Smooth muscle cell (in vitro differentiated cells): ENCODE results near the gene KY. TPM values are rescaled to one million over a fixed set of nuclear protein-coding genes. Genes with fewer than 3 reads are reported as not detected.

Experiments
- DNase-seq: peaks from one replicate; lab custom pipeline; 2025; ENCODE audit not compliant: unreplicated experiment; lab: John Stamatoyannopoulos, UW
- H2AFZ ChIP-seq: fragments of 200-600 bp; sonication (generic); 2 replicates; pipeline ENCODE4 v1.6.0; 2016; ENCODE audit warnings: antibody characterized with exemption, low read depth, mild to moderate bottlenecking
- H3F3A ChIP-seq: fragments of 200-600 bp; sonication (generic); 2 replicates; pipeline ENCODE4 v1.6.0; 2017; ENCODE audit warnings: antibody characterized with exemption, low read depth
- H3K27ac ChIP-seq: fragments of 200-600 bp; sonication (generic); 2 replicates; pipeline ENCODE4 v1.5.1; 2016; ENCODE audit warnings: low read depth, mild to moderate bottlenecking
- H3K27me3 ChIP-seq: fragments of 200-600 bp; sonication (generic); 2 replicates; pipeline ENCODE4 v1.6.1; 2016; ENCODE audit warnings: low read depth, mild to moderate bottlenecking
- H3K36me3 ChIP-seq: fragments of 200-600 bp; sonication (generic); 2 replicates; pipeline ENCODE4 v1.5.1; 2016; ENCODE audit warnings: low read depth
- H3K4me1 ChIP-seq: fragments of 200-600 bp; sonication (generic); 2 replicates; pipeline ENCODE4 v1.5.1; 2016; ENCODE audit warnings: low read depth
- H3K4me2 ChIP-seq: fragments of 200-600 bp; sonication (generic); 2 replicates; pipeline ENCODE4 v1.6.0; 2016; ENCODE audit warnings: mild to moderate bottlenecking
- H3K4me3 ChIP-seq: fragments of 200-600 bp; sonication (generic); 2 replicates; pipeline ENCODE4 v1.5.1; 2016; ENCODE audit warnings: mild to moderate bottlenecking
- H3K79me2 ChIP-seq: fragments of 200-600 bp; sonication (generic); 2 replicates; pipeline ENCODE4 v1.6.0; 2016; ENCODE audit warnings: low read depth, mild to moderate bottlenecking
- H3K9ac ChIP-seq: fragments of 200-600 bp; sonication (generic); 2 replicates; pipeline ENCODE4 v1.6.0; 2016; ENCODE audit warnings: low read depth
- H3K9me3 ChIP-seq: fragments of 200-600 bp; sonication (generic); replicated peaks from 2 replicates; pipeline ENCODE4 v1.5.1; 2016; ENCODE audit warnings: low read depth
- H4K20me1 ChIP-seq: fragments of 200-600 bp; sonication (generic); 2 replicates; pipeline ENCODE4 v1.6.0; 2016; ENCODE audit warnings: low read depth
- WGBS: methylation state at CpG from one replicate; pipeline ENCODE4 v1.1.7; 2016; ENCODE audit warnings: low lambda C conversion rate; 5-methylcytosine and 5-hydroxymethylcytosine counted together
- polyA plus RNA-seq: library from polyadenylated mRNA; unstranded; fragments of >200 nt; fragmentation: Nextera tagmentation; extraction: Ambion mirVana; gene quantifications from 2 replicates; pipeline ENCODE4 v1.2.1, GENCODE V29; 2016
- total RNA-seq: library from RNA; depleted of rRNA; stranded (reverse); fragments of >200 nt; gene quantifications from 2 replicates; pipeline ENCODE4 v1.2.3, GENCODE V29; 2014
- TF ChIP-seq, protein P1 (sequence below): fragments of 200-600 bp; sonication (generic); IDR thresholded peaks from 2 replicates; pipeline ENCODE4 v1.5.1; 2017; ENCODE audit warnings: borderline replicate concordance, mild to moderate bottlenecking, antibody characterized with exemption; ENCODE audit not compliant: insufficient read depth, poor library complexity, severe bottlenecking

Gene KY
- total and polyA plus RNA-seq, 2 experiments from 2014 or later = 0.07 to 0.09 TPM

DNA sequence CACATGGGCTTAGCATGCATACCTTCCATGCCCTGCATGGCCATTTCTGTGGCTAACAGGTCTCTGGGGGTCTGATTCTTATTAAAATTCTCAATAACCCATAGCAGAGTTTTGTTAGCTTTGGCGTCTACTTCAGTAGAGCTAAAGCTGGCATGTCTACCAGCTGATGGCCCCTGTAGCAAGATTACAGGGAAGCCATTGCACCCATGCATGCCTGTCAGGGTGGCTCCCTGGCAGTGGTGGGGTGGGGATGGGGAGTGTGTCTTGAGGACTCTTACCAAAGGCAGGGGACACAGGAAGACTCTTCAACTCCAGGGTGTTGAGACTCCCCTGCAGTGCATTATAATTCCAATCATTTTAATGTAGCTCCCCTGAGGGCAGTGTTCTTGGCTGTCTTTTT, 4.7 kb downstream of the KY start:
- Histone ChIP-seq H3K4me1 (peaks cover 6% of the 10 kb centered on the region), H3K9me3 (no peaks in the 10 kb centered on the region), H3K79me2 (no peaks in the 10 kb centered on the region), H4K20me1 (no peaks in the 10 kb centered on the region), H3K27ac (no peak overlapping the region), H3K27me3 (peaks cover 33% of the 10 kb centered on the region), H3K4me3 (no peak overlapping the region), H3K36me3 (no peaks in the 10 kb centered on the region), H3F3A (no peaks in the 10 kb centered on the region), H3K4me2 (no peak overlapping the region), H2AFZ (no peak overlapping the region), H3K9ac (no peak overlapping the region)
- no peak for DNase-seq
- 89% methylated on average over 1 of the region's 1 CpG for WGBS
- TF ChIP-seq, protein P1, sequence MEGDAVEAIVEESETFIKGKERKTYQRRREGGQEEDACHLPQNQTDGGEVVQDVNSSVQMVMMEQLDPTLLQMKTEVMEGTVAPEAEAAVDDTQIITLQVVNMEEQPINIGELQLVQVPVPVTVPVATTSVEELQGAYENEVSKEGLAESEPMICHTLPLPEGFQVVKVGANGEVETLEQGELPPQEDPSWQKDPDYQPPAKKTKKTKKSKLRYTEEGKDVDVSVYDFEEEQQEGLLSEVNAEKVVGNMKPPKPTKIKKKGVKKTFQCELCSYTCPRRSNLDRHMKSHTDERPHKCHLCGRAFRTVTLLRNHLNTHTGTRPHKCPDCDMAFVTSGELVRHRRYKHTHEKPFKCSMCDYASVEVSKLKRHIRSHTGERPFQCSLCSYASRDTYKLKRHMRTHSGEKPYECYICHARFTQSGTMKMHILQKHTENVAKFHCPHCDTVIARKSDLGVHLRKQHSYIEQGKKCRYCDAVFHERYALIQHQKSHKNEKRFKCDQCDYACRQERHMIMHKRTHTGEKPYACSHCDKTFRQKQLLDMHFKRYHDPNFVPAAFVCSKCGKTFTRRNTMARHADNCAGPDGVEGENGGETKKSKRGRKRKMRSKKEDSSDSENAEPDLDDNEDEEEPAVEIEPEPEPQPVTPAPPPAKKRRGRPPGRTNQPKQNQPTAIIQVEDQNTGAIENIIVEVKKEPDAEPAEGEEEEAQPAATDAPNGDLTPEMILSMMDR = no peak

DNA sequence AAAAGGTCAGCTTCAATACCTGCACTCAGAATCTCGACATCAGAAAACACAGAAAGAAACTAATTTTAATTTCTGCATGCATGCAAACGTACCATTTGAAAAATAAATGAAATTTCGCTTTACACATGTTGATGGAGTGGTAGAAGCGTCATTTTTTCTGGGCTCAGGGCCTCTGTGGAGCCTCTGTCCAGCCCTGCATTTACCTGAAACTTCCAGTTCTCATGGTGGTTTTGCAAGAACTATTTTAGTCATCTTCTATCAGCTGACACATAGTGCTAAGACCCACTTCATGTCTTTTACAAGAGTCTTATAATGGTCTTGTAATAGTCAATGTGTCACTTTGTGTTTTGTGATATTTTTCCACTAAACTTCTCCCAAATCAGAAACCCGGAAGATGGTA, 5.3 kb downstream of the KY start:
- Histone ChIP-seq H3K27me3 (peaks cover 32% of the 10 kb centered on the region), H4K20me1 (no peaks in the 10 kb centered on the region), H3K4me2 (no peak overlapping the region), H3K4me1 (peaks cover 5% of the 10 kb centered on the region), H3K79me2 (no peaks in the 10 kb centered on the region), H3K27ac (no peak overlapping the region), H2AFZ (no peak overlapping the region), H3F3A (no peaks in the 10 kb centered on the region), H3K4me3 (no peak overlapping the region), H3K36me3 (no peaks in the 10 kb centered on the region), H3K9me3 (no peaks in the 10 kb centered on the region), H3K9ac (no peak overlapping the region)
- TF ChIP-seq, protein P1 = no peak
- DNase-seq = no peak
- WGBS = 83% methylated on average over 5 of the region's 5 CpGs

DNA sequence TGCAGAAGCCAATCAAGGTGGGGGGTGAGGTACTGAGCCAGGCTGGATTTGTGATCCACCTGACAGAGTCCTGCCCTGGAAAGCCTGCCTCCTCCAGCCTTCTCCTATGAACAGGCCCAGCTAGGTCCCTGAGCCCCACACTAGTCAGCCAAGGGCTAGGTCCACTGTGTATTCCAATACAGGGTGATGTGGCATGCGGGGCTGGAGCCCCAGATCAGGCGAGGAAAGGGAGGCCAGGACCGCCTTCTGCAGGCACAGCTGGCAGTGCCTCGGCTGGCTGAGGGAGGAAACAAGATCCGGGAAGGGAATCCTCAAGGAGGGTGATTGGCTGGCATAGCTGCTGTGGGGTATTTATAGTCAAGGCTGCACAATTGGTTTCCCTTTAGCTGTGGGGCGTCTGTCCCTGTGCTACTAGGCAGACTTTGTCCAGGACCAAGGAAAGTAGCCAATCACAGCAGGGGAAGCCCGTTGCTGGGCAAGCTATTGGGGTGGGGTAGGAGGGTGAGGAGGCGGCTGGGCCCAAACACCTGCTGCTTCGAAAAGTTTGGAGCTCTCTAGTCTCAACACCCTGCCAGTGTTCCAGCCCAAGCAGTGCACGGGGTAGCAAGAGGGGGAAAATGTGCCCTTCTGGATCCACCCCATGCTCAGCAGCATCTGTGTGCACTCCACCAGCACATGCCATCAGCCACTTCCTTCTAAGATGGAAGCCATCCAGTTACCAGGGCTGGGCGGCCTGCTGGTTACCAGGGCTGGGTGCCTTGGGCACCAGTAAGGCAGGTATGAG, 5.9 kb downstream of the KY start:
- Histone ChIP-seq H3K4me2 (no peak overlapping the region), H4K20me1 (no peaks in the 10 kb centered on the region), H3K27ac (no peak overlapping the region), H3K4me3 (no peak overlapping the region), H3K9me3 (no peaks in the 10 kb centered on the region), H3K9ac (no peak overlapping the region), H3F3A (no peaks in the 10 kb centered on the region), H2AFZ (no peak overlapping the region), H3K79me2 (no peaks in the 10 kb centered on the region), H3K27me3 (peaks cover 32% of the 10 kb centered on the region), H3K36me3 (no peaks in the 10 kb centered on the region), H3K4me1 (peaks cover 5% of the 10 kb centered on the region)
- TF ChIP-seq, protein P1 = no peak
- DNase-seq = no peak
- WGBS = 85% methylated on average over 11 of the region's 11 CpGs

DNA sequence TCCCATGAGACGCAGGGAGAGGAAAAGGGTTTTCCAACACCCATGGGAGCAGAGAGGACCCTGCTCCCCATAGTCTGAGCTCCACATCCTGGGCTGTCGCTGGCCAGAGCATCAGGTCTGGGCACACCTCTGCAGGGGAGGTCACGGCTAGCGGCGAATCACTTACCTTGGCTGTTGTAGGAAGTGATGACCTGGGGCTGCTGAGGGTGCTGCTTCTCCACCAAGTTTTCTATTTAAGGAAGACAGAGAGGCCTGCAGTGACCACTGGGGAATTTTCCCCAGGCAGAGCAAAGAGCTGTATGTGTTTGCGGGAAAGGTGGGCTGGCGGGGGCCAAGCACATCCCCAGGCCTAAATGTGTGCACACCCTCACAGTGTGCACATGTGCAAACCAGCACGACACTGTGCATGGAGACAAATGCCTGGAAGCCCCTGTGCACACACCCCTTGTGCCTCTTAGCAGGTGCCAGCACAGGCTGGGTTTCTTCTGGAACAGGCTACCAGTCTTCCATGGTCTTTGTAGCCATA, 7.6 kb downstream of the KY start:
- WGBS = 80% methylated on average over 7 of the region's 8 CpGs
- Histone ChIP-seq H3K4me1 (peaks cover 5% of the 10 kb centered on the region), H3K36me3 (no peaks in the 10 kb centered on the region), H3K4me2 (no peak overlapping the region), H3K9me3 (no peaks in the 10 kb centered on the region), H3K9ac (no peak overlapping the region), H3K79me2 (no peaks in the 10 kb centered on the region), H3K27me3 (peaks cover 18% of the 10 kb centered on the region), H4K20me1 (no peaks in the 10 kb centered on the region), H3F3A (no peaks in the 10 kb centered on the region), H3K4me3 (no peak overlapping the region), H3K27ac (no peak overlapping the region), H2AFZ (no peak overlapping the region)
- TF ChIP-seq, protein P1 = no peak
- no peak for DNase-seq
